Stimulated activated CD4-positive, alpha-beta T cell treated with anti-CD3 and anti-CD28 coated beads, Interleukin-1b, Interleukin-23, amount 100 ng/mL, for 1 hour (primary cell): Measurements from ENCODE around the gene SH3GLB2.
"Not testable (repeated sequence)": the region's sequence is repeated elsewhere in the genome, so short reads cannot be mapped to it uniquely, and the experiment has no call there.

Experiments used
- DNase-seq, 2 donors: peaks; one replicate each; pipeline ENCODE4 v3.0.0-alpha.2; 2020; ENCODE audit warnings: low read depth in 2 of 2

The SH3GLB2 gene

DNA sequence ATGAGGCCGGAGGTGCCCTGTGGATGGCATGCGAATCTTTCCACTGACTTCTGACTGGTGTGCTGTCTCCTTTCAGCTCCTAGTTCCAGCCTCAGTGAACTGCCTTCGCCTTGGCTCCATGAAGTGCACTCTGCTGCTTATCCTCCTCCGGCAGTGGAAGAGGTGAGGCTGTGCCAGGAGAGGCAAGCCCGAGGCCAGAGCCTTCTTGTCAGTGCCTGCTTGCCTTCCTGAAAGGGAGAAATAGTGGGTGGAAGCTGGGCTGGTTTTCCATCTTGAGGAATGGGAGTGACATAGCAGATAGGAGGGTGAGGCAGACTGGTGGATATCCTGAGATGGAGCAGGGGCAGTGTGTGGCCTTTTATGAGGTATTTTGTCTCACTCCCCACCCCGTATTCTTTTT, 29.7 kb downstream of the SH3GLB2 start:
- no peak for DNase-seq

DNA sequence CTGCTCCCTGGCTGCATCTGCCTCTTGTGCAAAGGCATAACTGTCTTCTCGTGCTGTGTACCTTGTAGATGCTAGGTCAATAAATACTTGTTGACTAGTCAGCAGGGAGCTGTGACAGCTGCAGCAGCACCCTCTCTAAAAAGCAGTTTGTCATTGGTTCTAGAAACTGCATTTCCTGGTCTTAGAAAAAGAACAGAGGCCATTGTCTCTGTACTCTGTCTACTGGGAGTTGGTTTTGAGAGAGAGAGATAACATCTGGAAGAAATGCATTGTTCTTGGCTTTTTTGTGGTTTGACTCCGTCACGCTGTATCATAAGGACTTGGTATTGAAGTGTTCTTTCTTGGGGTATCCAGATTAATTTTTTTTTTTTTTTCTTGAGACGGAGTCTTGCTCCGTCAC, 32.3 kb downstream of the SH3GLB2 start:
- no peak for DNase-seq

DNA sequence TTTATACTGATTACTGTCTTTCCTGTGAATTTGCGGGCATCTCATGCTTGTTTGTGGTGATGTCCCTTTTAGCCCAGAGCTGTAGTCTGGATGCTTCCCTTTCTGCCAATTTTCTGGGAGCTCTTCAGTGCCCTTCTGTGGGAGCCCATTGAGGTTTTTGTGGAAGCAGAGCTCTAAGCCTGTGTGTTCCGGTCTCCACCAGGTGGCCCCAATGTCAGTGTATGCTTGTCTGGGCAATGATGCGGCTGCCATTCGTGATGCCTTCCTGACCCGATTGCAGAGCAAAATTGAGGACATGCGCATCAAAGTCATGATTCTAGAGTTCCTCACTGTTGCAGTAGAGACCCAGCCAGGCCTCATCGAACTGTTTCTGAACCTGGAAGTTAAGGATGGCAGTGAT, 35.1 kb downstream of the SH3GLB2 start:
- DNase-seq, result no peak

DNA sequence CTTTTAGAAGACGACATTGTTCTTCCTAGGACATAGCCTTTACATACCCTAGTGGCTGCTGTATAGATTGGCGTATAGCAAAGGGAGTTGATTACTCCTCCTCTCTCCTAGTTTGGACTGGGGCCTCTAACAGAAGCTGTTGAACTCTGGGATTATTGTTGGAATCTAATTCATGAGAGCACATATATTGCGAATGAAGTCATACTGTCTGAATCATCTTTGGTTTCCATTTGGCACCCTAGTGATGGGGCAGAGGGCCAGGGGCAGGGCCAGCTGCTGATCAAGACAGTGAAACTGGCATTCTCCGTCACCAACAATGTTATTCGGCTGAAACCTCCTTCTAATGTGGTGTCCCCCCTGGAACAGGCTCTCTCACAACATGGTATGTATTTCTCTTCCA, 40.3 kb downstream of the SH3GLB2 start:
- no peak for DNase-seq

DNA sequence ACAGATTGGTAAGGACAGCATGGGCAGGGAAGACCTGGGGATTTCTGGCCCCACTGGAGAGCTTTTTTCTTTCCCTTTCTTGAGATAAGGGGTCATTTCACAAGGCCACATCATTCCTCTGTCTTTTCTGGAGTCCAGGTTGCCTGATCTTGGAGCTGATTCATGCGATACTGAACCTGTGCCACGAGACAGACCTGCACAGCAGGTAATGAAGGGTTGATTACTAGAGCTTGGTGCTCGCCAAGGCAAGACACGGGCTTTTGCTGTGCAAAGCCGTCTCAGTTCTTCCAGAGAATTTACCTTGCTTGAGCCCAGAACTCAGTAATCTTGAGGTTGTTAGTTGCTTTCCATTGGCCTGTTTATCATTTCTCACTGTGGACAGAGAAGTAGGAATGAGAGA, 41.5 kb downstream of the SH3GLB2 start:
- DNase-seq, result no peak

DNA sequence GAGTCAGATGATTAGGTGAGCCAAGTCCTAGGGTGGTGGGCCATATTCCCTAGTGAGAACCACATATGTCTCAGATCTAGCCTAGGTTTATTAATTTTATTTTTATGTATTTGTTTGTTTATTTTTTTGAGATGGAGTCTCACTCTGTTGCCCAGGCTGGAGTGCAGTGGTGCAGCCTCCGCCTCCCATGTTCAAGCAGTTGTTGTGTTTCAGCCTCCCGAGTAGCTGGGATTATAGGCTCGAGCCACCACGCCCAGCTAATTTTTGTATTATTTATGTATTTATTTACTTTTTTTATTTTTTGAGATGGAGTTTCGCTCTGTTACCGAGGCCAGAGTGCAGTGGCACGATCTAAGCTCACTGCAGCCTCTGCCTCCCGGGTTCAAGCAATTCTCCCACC, 44.6 kb downstream of the SH3GLB2 start:
- DNase-seq, result no peak

DNA sequence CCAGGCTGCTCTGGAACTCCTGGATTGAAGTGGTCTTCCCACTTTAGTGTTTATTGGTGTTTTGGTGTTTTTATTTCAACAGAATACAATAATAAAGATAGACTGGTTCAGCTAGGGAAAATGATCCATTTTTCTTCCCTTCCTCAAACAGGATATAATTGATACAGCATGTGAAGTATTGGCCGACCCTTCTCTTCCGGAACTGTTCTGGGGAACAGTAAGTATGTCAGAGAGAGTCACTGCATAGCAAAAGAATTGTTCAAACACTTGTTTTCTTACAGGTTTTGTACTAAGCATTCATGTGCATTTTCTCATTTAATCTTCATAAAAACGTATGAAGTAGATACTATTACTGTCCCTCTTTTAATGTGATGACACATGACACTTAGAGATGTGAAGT, 49.0 kb downstream of the SH3GLB2 start:
- no peak for DNase-seq

DNA sequence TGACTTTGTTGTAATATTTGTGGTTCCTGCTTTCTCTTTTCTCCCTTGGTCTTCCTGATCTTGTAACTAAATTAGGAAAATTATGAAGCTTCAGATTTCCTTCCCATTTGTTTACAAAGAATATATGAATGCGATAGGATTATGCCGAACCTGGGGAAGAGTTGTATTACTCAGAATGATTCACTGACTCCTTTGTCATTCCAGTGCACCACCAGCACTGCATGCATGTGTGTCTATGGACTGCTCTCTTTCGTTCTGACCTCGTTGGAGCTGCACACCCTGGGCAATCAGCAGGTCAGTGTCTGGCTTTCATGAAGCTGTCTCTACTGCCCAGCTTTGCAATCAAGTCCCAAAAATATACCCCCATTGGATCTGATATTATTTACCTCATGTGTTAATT, 55.2 kb downstream of the SH3GLB2 start:
- no peak for DNase-seq

DNA sequence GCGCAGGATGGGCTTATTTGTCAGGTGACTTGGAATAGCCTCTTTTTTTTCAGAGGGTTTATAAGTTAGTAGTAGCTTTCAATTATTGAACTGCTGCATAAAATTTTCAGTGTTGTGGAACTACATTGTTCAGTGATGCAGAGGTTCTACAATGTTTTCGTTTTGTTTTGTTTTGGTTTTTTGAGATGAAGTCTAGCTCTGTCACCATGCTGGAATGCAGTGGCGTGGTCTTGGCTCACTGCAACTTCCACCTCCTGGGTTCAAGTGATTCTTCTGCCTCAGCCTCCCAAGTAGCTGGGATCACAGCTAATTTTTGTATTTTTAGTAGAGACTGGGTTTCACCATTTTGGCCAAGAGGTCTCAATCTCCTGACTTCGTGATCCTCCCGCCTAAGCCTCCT, 58.6 kb downstream of the SH3GLB2 start:
- DNase-seq, result no peak

DNA sequence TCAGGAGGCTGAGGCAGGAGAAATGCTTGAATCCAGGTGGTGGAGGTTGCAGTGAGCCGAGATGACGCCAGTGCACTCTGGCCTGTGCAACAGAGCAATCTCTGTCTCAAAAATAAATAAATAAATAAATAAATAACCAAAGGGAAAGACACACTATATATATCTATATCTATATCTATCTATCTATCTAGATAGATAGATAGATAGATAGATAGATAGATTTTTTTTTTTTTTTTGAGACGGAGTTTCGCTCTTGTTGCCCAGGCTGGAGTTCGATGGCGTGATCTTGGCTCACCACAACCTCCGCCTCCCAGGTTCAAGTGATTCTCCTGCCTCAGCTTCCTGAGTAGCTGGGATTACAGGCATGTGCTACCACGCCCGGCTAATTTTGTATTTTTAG, 66.7 kb downstream of the SH3GLB2 start:
- DNase-seq, result not testable (repeated sequence)
